Measurements from ENCODE around the gene TLCD2. TPM values are rescaled to one million over a fixed set of nuclear protein-coding genes. Genes with fewer than 3 reads are reported as not detected.

The TLCD2 gene
- total RNA-seq, 2 donors from 2014 or later, result 2.3 TPM

DNA sequence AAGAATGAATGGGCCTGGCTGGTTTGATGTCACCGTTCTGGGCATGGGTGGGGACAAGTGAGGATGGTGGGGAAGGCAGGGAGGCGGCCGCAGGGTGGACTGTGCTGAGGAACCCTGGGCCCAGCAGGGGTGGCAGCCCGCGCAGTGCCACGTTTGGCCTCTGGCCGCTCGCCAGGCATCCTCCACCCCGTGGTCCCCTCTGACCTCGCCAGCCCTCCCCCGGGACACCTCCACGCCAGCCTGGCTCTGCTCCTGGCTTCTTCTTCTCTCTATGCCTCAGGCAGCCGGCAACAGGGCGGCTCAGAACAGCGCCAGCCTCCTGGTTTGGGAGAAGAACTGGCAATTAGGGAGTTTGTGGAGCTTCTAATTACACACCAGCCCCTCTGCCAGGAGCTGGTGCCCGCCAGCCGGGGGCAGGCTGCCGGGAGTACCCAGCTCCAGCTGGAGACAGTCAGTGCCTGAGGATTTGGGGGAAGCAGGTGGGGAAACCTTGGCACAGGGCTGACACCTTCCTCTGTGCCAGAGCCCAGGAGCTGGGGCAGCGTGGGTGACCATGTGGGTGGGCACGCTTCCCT is 45.2 kb upstream of the TLCD2 start:
- TF ChIP-seq POLR2A (IDR thresholded peaks at IDR 0.05), result no peak
- no peak for TF ChIP-seq POLR2AphosphoS5 (IDR thresholded peaks at IDR 0.05)
- TF ChIP-seq, protein P1, sequence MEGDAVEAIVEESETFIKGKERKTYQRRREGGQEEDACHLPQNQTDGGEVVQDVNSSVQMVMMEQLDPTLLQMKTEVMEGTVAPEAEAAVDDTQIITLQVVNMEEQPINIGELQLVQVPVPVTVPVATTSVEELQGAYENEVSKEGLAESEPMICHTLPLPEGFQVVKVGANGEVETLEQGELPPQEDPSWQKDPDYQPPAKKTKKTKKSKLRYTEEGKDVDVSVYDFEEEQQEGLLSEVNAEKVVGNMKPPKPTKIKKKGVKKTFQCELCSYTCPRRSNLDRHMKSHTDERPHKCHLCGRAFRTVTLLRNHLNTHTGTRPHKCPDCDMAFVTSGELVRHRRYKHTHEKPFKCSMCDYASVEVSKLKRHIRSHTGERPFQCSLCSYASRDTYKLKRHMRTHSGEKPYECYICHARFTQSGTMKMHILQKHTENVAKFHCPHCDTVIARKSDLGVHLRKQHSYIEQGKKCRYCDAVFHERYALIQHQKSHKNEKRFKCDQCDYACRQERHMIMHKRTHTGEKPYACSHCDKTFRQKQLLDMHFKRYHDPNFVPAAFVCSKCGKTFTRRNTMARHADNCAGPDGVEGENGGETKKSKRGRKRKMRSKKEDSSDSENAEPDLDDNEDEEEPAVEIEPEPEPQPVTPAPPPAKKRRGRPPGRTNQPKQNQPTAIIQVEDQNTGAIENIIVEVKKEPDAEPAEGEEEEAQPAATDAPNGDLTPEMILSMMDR (IDR thresholded peaks at IDR 0.05), result no peak
- DNase-seq (ENCODE audit: low spot score), result no peak
- intact Hi-C loops (cut with DNase I), result no loop called here
- H3K4me1 ChIP-seq (replicated peaks), result no peaks in the 10 kb centered on the region
- H3K27ac ChIP-seq, result peak overlapping the region; percentile 10 to 62
- H3K27me3 ChIP-seq (replicated peaks; ENCODE audit: insufficient read depth), result no peaks in the 10 kb centered on the region
- H3K9me3 ChIP-seq, result no peaks in the 10 kb centered on the region
- WGBS, result 49% methylated on average over 19 of the region's 20 CpGs
- no peaks in the 10 kb centered on the region for H3K36me3 ChIP-seq
- no peak overlapping the region for H3K4me3 ChIP-seq

DNA sequence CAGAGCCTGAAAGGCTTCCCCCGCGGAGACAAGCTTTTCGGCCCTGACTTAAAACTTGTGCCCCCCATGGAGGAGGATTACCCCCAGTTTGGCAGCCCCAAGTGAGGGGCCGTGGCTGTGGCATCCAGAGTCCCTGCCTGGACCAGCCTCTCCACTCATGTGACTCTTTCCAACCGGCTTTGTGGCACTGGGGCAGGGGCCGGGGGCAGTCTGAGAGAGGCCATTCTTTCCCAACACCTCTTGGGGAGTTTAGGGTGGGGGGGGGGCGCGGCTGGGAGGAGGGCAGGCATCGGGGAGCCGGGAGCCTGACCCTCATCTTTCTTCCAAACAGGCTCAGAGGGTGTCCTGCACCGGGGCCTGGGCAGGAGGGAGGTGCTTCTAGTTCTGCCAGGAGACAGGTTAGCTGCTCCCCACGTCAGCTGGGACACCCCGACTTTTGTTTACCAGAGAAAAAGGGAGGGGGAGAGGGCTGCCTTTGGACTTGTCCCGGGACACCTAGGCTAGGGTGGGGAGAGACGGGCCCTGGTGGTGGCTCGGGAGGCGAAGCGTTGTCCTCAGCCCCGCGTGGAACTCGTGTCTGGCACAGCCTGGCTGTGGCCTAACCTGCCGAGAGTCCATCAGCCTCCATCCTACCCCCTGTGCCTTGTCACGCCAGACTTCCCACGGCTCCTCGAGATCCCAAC is 44.4 kb upstream of the TLCD2 start:
- no peak overlapping the region for H3K4me3 ChIP-seq
- no peak for DNase-seq (ENCODE audit: low spot score)
- H3K27ac ChIP-seq, result peak overlapping the region; percentile 10 to 62
- 49% methylated on average over 24 of the region's 25 CpGs for WGBS
- H3K4me1 ChIP-seq (replicated peaks), result no peaks in the 10 kb centered on the region
- TF ChIP-seq POLR2A (IDR thresholded peaks at IDR 0.05) (no peak), POLR2AphosphoS5 (IDR thresholded peaks at IDR 0.05) (no peak)
- TF ChIP-seq, protein P1 (IDR thresholded peaks at IDR 0.05), result no peak
- H3K27me3 ChIP-seq (replicated peaks; ENCODE audit: insufficient read depth), result no peaks in the 10 kb centered on the region
- intact Hi-C loops (cut with DNase I), result no loop called here
- no peaks in the 10 kb centered on the region for H3K36me3 ChIP-seq
- H3K9me3 ChIP-seq, result no peaks in the 10 kb centered on the region

DNA sequence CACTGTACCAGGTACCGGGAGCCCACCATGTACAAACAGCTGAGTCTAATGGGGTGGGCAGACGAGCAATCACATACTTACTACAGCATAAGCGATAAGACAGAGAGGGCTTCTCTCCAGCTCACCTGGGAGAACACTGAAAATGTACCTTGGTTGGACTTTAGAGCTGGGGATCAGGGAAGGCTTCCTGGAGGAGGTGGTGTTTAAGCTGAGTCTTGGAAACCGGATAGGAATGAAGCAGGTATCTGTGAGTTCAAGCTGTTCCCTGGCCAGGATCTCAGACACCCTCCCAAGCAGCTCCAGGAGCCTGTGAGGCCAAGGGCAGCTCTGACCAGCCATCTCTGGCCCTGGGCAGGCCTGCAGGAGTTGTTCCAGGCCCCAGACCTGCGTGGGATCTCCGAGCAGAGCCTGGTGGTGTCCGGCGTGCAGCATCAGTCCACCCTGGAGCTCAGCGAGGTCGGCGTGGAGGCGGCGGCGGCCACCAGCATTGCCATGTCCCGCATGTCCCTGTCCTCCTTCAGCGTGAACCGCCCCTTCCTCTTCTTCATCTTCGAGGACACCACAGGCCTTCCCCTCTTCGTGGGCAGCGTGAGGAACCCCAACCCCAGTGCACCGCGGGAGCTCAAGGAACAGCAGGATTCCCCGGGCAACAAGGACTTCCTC is 43.7 kb upstream of the TLCD2 start:
- H3K27me3 ChIP-seq (replicated peaks; ENCODE audit: insufficient read depth), result no peaks in the 10 kb centered on the region
- DNase-seq (ENCODE audit: low spot score), result no peak
- H3K4me3 ChIP-seq, result no peak overlapping the region
- H3K27ac ChIP-seq, result peak overlapping the region in 1 of 2 donors; percentile 62
- WGBS, result 75% methylated on average over 18 of the region's 23 CpGs
- TF ChIP-seq POLR2AphosphoS5 (IDR thresholded peaks at IDR 0.05), result no peak
- TF ChIP-seq, protein P1 (IDR thresholded peaks at IDR 0.05), result no peak
- TF ChIP-seq POLR2A (IDR thresholded peaks at IDR 0.05), result no peak
- H3K9me3 ChIP-seq, result no peaks in the 10 kb centered on the region
- intact Hi-C loops (cut with DNase I), result no loop called here
- H3K4me1 ChIP-seq (replicated peaks), result no peaks in the 10 kb centered on the region
- no peaks in the 10 kb centered on the region for H3K36me3 ChIP-seq

DNA sequence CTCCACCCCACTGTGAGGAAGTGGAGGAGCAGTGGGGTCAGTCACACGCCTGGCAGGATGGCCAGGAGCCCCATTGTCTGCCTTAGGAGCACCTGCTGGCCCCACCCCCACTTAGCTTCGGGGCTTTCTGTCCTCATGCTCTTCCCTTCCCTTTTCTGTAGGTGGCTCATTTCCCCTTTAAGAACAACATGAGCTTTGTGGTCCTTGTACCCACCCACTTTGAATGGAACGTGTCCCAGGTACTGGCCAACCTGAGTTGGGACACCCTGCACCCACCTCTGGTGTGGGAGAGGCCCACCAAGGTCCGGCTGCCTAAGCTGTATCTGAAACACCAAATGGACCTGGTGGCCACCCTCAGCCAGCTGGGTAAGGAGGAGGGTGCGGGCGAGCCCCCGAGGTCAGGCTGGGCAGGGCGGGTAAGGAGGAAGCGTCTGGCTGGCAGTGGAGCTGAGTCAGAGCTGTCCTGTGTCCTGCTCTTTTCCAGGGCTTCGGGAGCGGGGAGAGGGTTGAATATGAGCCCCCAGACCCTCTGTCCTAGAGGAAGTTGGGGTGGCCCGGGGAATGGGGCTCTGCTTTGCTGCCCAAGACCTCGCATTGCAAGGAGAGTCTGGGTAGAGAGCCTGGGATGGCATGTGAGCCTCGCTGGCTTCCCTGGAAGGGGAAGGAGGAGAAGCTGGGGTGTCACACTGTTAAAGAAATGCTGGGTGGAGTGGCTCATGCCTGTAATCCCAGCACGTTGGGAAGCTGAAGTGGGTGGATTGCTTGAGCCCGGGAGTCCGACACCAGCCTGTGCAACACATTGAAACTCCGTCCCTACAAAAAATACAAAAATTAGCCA is 42.5 kb upstream of the TLCD2 start:
- H3K27ac ChIP-seq, result peak overlapping the region; percentile 62 to 70
- 51% methylated on average over 18 of the region's 18 CpGs for WGBS
- H3K36me3 ChIP-seq, result no peaks in the 10 kb centered on the region
- TF ChIP-seq POLR2AphosphoS5 (IDR thresholded peaks at IDR 0.05), result peak; percentile 69
- TF ChIP-seq, protein P1 (IDR thresholded peaks at IDR 0.05), result peak in 1 of 4 experiments; percentile 17
- peak; percentile 10 for TF ChIP-seq POLR2A (IDR thresholded peaks at IDR 0.05)
- H3K9me3 ChIP-seq, result no peaks in the 10 kb centered on the region
- intact Hi-C loops (cut with DNase I), result no loop called here
- H3K27me3 ChIP-seq (replicated peaks; ENCODE audit: insufficient read depth), result no peaks in the 10 kb centered on the region
- no peaks in the 10 kb centered on the region for H3K4me1 ChIP-seq (replicated peaks)
- no peak for DNase-seq (ENCODE audit: low spot score)
- H3K4me3 ChIP-seq, result peak overlapping the region in 1 of 2 donors; percentile 8

All from prostate gland (tissue), 2 donors.